CD4-positive, alpha-beta T cell treated with Interleukin-4 for 4 hours (primary cell): ENCODE results near the gene MARCHF2.

Experiments
- DNase-seq: peaks from one replicate; pipeline ENCODE4 v3.0.0-alpha.2; 2020

The MARCHF2 gene

GRCh38 chr19:8455018-8455417 lies 41.9 kb downstream of the MARCHF2 start:
- DNase-seq: no peak

GRCh38 chr19:8456064-8456463 lies 43.0 kb downstream of the MARCHF2 start:
- no peak for DNase-seq

GRCh38 chr19:8457209-8457608 lies 44.1 kb downstream of the MARCHF2 start:
- DNase-seq: no peak

GRCh38 chr19:8457827-8458226 lies 44.7 kb downstream of the MARCHF2 start:
- no peak for DNase-seq

- DNase-seq: no peak
These were observed 45.3 kb downstream of the MARCHF2 start for GRCh38 chr19:8458380-8458779.

- no peak for DNase-seq
These were observed 46.0 kb downstream of the MARCHF2 start for GRCh38 chr19:8459095-8459494.

- no peak for DNase-seq
These were observed 46.6 kb downstream of the MARCHF2 start for GRCh38 chr19:8459520-8460270.

GRCh38 chr19:8460516-8461298 lies 47.6 kb downstream of the MARCHF2 start:
- no peak for DNase-seq

- no peak for DNase-seq
These were observed 48.3 kb downstream of the MARCHF2 start for GRCh38 chr19:8461376-8461775.

GRCh38 chr19:8461891-8462290 lies 48.8 kb downstream of the MARCHF2 start:
- no peak for DNase-seq

GRCh38 chr19:8462571-8462970 lies 49.5 kb downstream of the MARCHF2 start:
- DNase-seq: no peak

GRCh38 chr19:8463365-8463764 lies 50.3 kb downstream of the MARCHF2 start:
- no peak for DNase-seq

- no peak for DNase-seq
These were observed 52.9 kb downstream of the MARCHF2 start for GRCh38 chr19:8466018-8466417.

- DNase-seq: no peak
These were observed 55.0 kb downstream of the MARCHF2 start for GRCh38 chr19:8468124-8468523.

- no peak for DNase-seq
These were observed 55.8 kb downstream of the MARCHF2 start for GRCh38 chr19:8468761-8469373.

- DNase-seq: no peak
These were observed 56.7 kb downstream of the MARCHF2 start for GRCh38 chr19:8469613-8470368.

GRCh38 chr19:8473648-8474476 lies 60.8 kb downstream of the MARCHF2 start:
- no peak for DNase-seq

GRCh38 chr19:8475005-8475404 lies 61.9 kb downstream of the MARCHF2 start:
- no peak for DNase-seq

GRCh38 chr19:8476524-8476923 lies 63.4 kb downstream of the MARCHF2 start:
- no peak for DNase-seq

- DNase-seq: no peak
These were observed 64.8 kb downstream of the MARCHF2 start for GRCh38 chr19:8477889-8478288.

- no peak for DNase-seq
These were observed 65.5 kb downstream of the MARCHF2 start for GRCh38 chr19:8478598-8478997.

- no peak for DNase-seq
These were observed 68.1 kb downstream of the MARCHF2 start for GRCh38 chr19:8481201-8481600.
